Activated CD4-positive, alpha-beta T cell treated with anti-CD3 and anti-CD28 coated beads for 1 hour (primary cell): ENCODE results near the gene KCNK1.
"Not testable (repeated sequence)": the region's sequence is repeated elsewhere in the genome, so short reads cannot be mapped to it uniquely, and the experiment has no call there.

Experiments
- DNase-seq: peaks from one replicate; pipeline ENCODE4 v3.0.0-alpha.2; 2020

Gene KCNK1

DNA sequence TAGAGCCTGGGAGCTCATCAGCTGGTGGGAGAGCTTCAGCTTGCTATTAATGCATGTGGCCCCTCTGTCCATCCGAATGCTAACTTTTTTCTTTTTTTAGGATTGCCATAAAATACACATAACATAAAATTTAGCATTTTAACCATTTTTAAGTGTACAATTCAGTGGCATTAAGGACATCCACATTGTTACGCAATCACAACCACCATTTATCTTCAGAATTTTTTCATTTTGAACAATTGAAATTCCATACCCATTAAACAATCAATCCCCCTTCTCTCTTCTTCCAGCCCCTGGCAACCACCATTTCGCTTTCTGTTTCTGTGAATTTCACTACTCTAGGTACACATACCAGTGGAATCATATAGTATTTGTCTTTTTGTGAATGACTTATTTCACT, 4.9 kb upstream of the KCNK1 start:
- no peak for DNase-seq

DNA sequence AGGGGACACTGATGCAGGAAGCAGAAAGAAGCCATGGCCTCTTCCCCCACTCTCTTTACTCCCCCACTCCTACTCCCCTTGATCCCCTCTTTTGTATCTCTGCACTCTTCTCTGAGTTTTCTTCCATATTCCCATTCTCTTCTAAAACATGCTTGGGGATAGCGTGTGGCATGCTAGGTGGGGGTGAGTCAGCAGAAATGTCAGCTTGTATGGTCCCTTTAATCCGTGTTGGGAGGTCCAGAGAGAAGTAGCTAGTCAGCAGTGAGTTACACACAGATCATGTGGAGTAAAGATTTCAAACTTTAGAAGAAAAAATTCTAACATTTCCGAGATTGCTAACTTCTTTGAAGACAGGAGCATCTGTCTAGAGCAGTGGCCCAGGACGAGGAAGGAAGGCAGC, 4.0 kb upstream of the KCNK1 start:
- no peak for DNase-seq

DNA sequence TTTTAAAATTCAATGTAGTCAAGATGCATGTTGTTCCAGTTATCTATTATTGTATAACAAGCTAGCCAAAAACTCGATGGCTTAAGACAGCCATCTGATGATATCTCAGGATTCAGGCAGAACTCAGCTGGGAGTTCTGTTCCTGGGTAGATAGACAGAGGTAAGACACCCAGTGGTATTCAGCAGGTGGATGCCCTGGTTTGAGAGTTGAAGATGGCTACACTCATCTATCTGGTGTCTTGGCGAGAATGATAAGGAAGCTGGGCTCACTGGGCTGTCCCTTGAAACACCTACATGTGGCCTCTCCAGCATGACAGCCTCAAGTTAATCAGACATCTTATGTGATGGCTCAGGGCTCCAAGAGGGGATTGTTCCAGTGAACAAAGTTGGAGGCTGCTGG, 3.3 kb upstream of the KCNK1 start:
- no peak for DNase-seq

DNA sequence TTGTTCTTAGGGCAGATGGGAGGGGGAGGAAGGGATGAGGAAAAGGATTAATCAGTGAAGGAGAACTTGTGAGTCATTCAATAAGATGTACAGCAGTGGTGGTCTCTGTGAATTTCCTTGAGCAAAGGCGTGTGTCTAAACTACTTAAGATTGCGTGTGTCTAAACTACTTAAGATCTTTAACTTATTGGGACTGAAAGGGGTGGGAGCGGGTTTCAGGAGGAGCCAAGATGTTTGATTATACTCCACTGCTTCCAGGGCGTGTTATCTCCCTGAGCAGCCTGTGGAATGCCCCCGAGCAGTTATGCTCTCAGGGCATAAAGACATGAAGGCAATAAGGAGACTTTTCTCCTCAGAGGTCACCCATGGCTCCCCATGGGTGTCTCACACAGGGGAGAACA, 2.5 kb upstream of the KCNK1 start:
- DNase-seq, result not testable (repeated sequence)

DNA sequence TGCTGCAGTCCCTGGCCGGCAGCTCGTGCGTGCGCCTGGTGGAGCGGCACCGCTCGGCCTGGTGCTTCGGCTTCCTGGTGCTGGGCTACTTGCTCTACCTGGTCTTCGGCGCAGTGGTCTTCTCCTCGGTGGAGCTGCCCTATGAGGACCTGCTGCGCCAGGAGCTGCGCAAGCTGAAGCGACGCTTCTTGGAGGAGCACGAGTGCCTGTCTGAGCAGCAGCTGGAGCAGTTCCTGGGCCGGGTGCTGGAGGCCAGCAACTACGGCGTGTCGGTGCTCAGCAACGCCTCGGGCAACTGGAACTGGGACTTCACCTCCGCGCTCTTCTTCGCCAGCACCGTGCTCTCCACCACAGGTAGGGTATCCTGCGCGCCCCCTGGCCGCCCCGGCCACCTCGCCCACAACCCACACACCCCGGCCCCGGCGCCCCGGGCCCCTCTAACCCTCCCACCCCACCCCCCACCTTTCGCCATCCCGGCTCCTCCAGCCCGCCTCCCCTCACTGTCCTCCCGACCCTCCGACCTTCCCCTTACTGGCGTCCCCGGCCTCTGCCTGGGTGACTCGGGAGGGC, 352 bp downstream of the KCNK1 start:
- DNase-seq, result no peak

DNA sequence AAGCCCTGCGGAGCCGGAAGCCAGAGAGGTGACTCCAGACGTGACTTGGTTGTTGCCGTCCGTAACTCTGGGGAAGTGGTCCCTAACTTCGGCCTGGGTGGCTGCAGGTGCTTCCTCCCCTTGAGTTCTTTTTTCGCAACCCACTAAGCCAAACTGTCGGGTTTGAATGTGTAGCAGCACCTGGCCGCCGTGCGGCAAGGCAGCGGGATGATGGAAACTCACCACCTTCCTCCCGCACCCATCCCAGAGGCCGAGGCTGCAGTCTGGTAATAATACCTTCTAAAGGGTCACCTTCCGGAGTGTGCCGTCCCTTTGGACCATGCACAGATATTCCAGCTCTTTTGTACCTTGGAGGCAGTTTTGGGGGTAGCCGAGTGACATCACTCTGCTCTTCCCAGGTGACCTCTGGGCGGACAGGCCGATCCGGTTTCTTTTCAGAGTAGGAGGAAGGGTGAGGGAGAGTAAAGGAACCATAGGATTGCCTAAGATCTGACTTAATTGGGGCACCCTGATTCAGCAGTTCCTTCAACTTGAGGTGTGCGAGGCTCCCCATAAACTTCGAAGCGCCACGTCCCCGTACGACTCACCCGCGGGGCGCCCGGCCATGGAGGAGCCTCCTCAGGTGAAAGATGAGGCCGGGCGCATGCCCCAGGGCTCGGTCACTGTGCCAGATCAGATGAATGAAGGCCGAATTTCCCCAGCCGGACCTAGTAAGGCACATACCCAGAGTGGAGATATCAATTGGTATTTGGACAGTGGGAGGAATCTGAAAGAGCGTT, 1.0 kb downstream of the KCNK1 start:
- DNase-seq, result no peak

DNA sequence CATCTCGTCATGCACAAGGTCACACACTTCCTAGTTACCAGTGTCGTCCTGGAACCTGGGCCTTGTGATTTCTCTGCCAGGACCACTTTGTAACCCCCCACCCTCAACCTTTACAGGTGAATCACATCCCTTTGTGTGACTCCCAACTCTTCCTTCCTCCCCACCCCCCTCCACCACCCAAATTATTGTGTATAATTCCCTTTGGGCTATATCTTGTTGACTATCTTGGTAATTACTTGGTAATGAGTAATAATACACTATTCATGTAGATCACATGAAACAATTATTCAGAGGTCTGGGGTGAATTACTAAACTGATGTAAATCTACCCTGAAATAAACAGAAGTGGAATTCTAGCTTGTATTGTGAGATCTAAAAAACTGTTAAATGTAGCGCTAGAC, 1.7 kb downstream of the KCNK1 start:
- no peak for DNase-seq

DNA sequence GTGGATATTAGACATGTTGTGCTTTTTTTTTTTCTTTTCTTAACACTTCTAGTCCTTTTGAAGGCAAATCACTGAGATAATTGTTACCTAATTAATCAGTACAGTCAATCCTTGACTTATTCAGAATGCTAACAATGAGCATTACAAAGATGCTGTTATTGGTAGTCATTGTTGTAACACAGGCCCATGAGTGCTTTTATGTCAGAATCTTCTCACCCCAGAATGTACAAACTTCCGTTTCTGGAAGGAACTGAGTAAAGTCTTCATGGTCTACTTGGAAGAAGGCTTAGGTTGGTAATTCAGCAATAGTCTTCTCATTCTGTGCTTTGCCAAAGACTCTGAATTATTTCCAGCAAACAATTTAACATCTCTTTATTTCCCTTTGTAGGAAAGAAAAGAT, 3.1 kb downstream of the KCNK1 start:
- no peak for DNase-seq

DNA sequence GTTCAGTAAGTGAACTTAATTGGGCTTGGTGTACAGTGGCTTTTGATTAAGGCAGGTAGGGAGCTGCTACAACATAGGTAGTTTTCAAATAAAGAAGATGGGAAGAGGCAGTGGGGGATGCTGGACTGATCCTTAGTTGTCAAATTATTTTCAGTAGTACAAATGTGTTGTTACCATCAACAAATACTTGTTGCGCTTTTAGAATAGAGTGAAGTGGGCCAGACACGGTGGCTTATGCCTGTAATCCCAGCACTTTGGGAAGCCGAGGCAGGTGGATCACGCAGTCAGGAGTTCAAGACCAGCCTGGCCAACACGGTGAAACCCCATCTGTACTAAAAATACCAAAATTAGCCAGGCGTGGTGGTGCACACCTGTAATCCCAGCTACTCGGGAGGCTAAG, 5.5 kb downstream of the KCNK1 start:
- DNase-seq, result not testable (repeated sequence)

DNA sequence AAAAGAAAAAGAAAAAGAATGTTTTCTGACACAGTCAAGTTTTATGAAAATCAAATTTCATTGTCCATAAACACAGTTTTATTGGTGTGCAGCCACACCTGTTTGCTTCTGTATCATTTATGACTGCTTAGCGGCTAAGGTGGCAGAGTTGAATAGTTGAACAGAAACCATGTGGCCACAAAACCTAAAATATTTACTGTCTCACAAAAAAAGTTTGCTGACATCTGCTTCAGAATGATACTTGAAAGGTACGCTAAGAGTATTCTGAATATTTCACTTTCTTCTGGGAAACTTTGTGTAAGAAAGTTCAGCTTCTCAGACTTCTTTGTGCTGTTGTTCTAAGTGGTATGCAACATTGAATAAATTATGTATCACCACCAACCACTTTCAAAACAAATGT, 6.2 kb downstream of the KCNK1 start:
- DNase-seq, result no peak

DNA sequence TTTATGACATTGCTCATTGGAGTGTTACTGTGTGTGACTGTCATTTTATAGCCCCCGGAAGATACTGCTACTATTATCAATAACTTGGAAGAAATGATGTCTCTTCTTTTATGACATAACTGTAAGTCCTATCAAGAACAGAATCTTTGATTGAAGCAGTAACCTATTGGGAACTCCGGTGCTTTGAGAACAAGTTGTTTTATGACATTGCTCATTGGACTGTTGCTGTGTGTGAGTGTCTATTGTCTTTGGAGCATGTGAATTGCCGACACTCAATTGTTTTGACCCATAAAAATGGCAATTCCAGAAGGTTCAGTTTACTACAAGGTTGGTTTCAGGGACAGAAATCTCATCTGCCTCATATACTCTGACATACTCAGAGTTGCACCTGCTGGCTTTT, 8.0 kb downstream of the KCNK1 start:
- DNase-seq, result no peak

DNA sequence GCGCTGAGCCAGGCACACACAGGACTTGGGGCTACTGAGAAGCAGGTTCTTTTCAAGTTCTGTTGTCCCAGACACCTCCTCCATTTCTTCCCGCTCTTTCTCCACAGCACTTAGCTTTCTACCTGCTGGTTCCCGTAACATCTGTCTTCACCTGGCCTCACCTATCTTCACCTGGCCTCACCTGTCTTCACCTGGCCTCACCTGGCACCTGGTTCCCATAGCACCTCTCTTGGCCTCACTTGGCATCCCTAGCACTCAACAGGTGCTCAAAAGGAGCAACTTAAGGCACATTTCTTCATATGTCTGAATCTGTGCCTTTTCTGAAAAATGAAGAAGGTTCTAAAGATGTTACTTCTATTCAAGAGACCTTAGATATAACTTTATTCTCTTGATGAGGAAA, 10.4 kb downstream of the KCNK1 start:
- no peak for DNase-seq

DNA sequence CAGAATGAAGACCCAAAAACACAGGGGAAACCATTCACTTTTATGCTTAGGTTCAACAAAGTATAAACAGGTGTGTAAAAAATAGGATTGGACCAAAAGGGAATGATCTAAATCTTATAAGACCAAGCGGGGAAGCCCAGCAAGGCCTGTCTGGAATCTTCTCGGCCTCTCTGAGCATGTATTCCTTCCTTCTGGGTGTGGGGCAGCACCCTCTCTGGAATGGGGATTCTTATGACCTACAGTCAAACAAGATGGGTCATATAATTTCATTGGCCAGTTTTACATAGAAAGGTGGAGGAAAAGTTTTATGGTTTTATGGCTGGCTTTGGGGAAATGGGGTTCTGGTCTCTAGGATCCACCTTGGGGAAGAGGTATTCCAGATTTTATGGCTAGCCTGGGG, 11.2 kb downstream of the KCNK1 start:
- no peak for DNase-seq

DNA sequence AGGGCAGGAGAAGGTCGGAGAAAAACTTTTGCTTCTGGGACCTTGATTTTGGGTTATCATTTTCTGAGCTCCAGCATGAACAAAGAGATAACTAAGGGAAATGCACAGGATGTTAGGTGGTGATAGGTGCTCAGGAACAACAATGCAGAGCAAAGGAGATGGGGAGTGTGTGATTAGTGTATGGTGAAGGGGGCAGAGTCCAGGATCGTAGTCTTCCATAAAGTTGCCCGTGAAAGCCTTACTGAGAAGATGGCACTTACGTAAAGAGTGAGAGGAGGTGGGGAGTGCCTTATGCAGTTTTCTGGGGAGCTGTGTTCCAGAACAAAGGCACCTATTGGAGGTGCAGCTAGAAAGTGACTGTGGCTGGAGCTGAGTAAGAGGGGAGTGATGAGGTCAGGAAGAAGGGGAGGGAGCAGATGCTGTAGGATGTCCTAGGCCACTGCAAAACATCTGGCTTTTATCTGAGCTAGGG, 11.6 kb downstream of the KCNK1 start:
- DNase-seq, result no peak

DNA sequence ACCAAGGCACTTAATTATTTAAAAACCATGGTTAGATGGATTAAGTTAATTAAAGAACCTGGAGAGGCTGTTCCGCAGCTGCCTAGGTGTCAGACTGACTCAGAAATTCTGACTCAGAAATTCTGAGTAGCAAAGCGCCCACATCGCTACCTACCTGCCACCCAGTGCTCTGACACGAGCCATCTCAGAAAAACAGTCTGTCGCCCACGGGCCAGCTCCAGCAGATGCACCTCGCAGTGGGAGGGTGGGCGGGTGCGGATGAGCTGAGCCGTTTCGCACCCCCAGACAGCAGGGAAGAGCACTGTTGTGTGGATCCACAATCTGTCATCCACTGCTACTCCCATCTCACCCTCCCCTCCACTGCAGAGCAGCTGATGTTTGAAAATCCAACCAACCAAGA, 13.5 kb downstream of the KCNK1 start:
- DNase-seq, result no peak

DNA sequence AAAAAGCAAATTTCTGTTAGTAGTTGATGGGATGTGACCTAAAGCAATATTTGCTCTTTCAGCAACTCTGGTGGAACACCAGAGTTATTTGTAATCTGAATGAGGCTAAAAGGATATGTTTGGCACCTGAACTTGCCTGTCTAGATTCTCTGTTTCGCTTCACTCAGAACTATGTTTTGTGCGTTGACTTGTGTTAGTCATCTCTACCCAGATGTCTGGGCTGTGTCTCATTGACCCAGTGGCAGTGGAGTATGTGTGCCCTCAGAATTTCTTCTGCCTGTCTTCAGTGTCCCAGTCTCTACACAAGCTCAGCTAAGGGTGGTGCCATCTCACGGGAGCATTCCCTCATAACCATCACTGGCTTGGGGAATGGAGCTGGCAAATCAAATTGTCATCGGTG, 13.9 kb downstream of the KCNK1 start:
- no peak for DNase-seq

DNA sequence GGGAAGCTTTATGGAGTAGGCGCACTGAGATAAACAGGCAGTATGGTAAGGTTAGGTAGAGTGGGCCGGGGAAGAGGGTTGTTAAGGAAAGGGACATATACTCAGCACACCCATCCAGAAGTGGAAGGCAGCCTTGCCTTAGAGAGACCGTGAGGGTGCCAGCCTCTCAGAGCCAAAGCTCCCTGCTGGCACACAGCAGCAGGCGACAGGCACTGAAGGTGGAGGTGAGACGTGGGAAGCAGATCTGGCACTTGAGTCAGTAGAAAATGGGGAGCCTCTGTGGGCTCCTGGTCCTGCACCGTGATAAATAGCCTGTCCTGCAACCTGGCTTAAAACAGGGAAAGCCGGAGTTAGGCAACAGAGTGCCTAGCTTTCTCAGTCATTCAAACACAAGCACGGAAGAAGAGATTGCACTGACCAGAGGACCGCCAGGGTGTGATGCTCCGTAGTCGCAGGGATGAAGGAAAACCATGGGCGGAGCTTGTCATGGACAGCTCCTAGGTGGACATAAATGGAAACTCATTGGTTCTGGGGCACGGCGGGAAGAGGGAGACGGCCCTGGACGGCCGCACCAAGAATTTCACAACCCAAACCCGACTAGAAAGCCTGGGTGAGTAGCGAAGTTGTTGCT, 15.5 kb downstream of the KCNK1 start:
- DNase-seq, result no peak

DNA sequence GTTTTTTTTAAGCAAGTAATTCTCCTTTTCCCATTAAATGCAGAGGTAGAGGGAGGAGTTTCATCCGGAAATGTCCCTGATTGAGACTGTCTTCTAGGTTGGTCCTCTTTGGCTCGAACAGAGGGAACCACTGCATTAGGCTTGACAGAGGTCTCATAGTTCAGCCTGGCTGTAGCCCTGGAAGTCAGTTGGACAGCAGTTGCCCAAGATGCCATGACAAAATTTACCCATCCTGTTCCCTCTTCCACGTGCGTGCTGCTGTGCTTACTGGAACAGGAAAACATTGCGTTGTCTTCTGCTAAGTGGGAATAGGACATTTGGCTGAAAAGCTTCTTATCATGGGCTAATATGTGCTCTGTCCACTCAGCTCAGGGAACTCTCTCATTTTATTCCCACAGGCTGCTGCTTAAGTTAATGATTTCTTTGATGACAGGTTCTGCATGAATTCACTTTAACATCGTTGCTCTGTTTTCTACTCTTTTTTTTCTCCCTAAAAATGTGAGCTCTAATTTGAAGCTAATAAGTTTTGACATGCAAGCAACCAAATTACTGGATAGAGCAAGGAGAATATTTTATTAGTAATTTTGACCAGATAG, 18.0 kb downstream of the KCNK1 start:
- DNase-seq, result no peak

DNA sequence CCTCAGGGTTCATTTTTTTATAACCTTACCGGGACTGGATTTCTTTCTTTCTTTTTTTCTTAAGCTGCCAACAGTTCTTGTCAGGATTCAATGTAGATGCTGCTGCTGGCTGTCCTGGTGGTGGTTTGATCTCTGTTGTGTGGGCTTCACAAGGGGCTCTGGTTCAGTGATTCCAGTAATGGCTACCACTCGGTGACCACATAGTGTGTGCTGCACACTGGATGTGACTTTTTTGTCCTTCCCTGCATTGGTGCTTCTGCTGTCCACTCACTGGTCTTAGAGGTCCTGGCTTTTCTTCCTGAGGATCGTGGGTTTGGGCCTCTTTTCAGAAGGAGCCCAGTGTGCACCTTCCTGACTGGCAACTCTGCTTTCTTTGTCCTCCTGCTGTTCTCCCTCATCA, 18.5 kb downstream of the KCNK1 start:
- no peak for DNase-seq

DNA sequence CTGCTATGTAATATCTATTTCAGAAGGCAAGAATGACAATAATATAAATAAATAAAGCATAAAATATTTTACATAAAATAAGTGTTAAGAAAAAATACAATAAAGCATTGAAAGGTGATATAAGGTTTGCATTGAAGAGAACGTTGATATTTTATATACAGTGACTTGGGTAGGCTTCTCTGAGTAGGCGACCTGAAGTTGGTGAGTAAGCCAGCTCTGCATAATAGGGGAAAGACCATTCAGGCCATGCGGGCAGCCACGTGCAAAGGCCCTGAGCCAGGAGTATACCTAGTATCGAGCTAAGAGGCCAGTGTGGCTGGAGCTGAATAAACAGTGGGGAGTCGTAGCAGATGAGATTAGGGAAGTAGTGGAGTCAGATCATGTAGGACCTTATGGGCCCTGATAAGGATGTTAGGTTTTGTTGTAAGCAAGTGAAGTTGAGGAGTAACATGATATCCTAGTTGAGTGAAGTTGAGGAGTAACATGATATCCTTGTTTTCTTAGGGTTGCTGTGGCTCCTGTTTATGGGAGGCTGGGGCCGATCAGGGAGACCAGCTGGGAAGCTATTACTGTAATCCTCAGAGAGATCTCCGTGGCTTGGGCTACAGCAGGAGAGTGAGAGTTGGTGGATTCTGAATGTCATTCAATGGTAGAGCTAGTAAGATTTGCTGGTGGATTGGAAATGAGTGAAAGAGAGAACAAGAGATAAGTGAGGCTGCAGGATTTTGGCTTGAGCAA, 22.0 kb downstream of the KCNK1 start:
- DNase-seq, result no peak

DNA sequence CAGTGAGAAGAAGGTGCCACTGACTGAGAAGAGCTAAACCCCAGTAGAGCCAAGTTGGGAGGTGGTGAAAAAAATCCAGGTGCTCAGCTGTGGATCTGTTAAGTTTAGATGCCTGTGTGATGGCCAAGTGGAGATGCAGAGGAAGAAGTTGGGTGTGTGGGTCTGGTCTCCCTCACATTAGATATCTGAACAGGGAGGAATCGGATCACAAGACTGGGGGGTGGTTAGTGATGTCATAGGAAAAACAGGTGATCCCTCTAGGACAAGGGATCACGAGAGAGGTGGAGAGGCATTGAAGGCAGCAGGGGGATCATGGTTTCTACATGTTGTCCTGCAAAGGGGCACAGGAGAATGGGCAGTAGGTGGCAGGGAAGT, 22.6 kb downstream of the KCNK1 start:
- no peak for DNase-seq

DNA sequence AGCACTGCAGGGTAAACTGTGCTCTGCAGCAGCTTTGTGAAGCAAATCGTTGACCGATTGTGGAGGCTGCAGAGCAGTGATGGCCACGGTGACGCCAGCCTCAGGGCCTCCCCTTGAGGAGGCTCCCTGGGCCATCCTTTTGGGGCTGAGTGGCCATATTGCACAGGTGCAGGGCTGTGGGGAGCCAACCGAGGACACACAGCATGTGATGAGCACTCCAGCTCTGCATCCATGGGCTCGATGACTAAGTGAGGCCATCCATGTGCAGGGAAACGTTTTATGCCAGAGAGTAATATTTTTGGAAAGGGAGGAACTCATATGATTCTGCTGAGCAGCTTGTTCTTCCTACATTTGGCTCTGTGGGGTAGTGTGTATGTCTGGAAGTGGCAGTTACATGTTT, 24.6 kb downstream of the KCNK1 start:
- no peak for DNase-seq

DNA sequence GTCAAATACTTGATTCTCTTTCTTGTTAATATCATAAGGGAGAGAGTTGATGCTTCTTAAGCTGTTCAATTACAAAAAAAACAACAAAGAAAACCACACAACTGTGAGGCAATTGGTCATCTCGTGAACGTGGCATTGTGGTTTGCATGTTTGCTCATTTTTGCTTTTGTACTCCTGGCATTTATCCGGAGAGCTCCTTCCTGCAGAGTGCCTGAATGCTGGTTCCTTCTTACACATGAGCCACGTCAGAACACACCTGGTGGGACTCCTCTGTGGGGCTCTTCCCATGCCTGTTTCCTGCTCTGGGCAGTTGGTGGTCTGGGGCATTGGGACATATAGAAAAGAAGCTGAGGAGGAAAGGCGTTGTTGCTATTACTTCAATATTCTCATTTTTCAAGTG, 25.7 kb downstream of the KCNK1 start:
- no peak for DNase-seq
